ENCODE measurements around the gene RAI14. TPM values are rescaled to one million over a fixed set of nuclear protein-coding genes. Genes with fewer than 3 reads are reported as not detected.
"Not testable (repeated sequence)": the region's sequence is repeated elsewhere in the genome, so short reads cannot be mapped to it uniquely, and the experiment has no call there.

The RAI14 gene
- total and polyA plus RNA-seq, 11 donors, result 1.7 to 34.3 (median 10.7) TPM

GRCh38 chr5:34756781-34757624, 100.9 kb downstream of the RAI14 start:
- Histone ChIP-seq H3K9me3 (no peaks in the 10 kb centered on the region), H3K36me3 (peaks cover 0 to 16% (median 6%) of the 10 kb centered on the region in 9 donors), H3K4me1 (peaks cover 0 to 7% (median 0%) of the 10 kb centered on the region in 12 donors), H3K27me3 (no peaks in the 10 kb centered on the region), H3K27ac (no peak overlapping the region), H3K4me3 (no peak overlapping the region)
- ATAC-seq (peak in 1 of 4 donors; percentile 22), DNase-seq (no peak)
- 86 to 90% (median 89%) methylated on average over 20 of the region's 20 CpGs for WGBS, 4 donors
- intact Hi-C loops (cut with DNase I), result no loop called here
- TF ChIP-seq CTCF (IDR thresholded peaks at IDR 0.05), result no peak
- no peak for TF ChIP-seq POLR2A (IDR thresholded peaks at IDR 0.05)

- intact Hi-C loops (cut with DNase I), result no loop called here
- H3K27ac ChIP-seq, result no peak overlapping the region
- no peaks in the 10 kb centered on the region for H3K27me3 ChIP-seq
- H3K36me3 ChIP-seq, result peaks cover 0 to 16% (median 6%) of the 10 kb centered on the region in 9 donors
- peaks cover 0 to 16% (median 5%) of the 10 kb centered on the region in 12 donors for H3K4me1 ChIP-seq
- no peak for TF ChIP-seq CTCF (IDR thresholded peaks at IDR 0.05)
- no peak for TF ChIP-seq POLR2A (IDR thresholded peaks at IDR 0.05)
- 79 to 98% (median 93%) methylated on average over 3 of the region's 3 CpGs for WGBS, 4 donors
- no peaks in the 10 kb centered on the region for H3K9me3 ChIP-seq
- no peak for DNase-seq
- no peak overlapping the region for H3K4me3 ChIP-seq
- ATAC-seq, result no peak
Observed at GRCh38 chr5:34758514-34758913, 102.4 kb downstream of the RAI14 start.

DNA sequence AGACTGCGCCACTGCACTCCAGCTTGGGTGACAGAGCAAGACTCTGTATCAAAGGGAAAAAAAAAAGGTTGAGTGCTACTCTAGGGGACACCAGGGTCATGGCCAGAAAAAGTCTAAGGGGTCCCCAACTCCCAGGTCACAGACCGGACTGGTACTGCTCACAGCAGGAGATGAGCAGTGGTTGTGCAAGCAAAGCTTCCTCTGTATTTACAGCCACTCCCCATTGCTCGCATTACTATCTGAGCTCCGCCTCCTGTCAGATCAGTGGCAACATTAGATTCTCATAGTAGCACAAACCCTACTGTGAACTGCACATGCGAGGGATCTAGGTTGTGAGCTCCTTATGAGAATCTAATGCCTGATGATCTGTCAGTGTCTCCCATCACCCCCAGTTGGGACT, 103.1 kb downstream of the RAI14 start:
- H3K27ac ChIP-seq; DNase-seq; H3K4me3 ChIP-seq; intact Hi-C loops (cut with DNase I); ATAC-seq; H3K27me3 ChIP-seq; H3K9me3 ChIP-seq: not testable (repeated sequence)
- WGBS, 4 donors, result 85 to 98% (median 93%) methylated on average over 5 of the region's 5 CpGs
- Histone ChIP-seq H3K4me1 (peaks cover 0 to 17% (median 5%) of the 10 kb centered on the region in 12 donors), H3K36me3 (peaks cover 0 to 16% (median 6%) of the 10 kb centered on the region in 9 donors)

GRCh38 chr5:34765662-34766061, 109.5 kb downstream of the RAI14 start:
- Histone ChIP-seq H3K9me3 (no peaks in the 10 kb centered on the region), H3K27ac (no peak overlapping the region), H3K27me3 (no peaks in the 10 kb centered on the region), H3K4me3 (no peak overlapping the region), H3K4me1 (peaks cover 0 to 26% (median 5%) of the 10 kb centered on the region in 12 donors), H3K36me3 (peaks cover 0 to 7% (median 0%) of the 10 kb centered on the region in 9 donors)
- TF ChIP-seq CTCF (IDR thresholded peaks at IDR 0.05) (no peak), POLR2A (IDR thresholded peaks at IDR 0.05) (no peak)
- DNase-seq (no peak), ATAC-seq (no peak)
- 80 to 100% (median 97%) methylated on average over 1 of the region's 1 CpG for WGBS, 4 donors
- intact Hi-C loops (cut with DNase I), result no loop called here

Data from heart left ventricle (tissue), 16 donors.